Activated CD4-positive, CD25-positive, alpha-beta regulatory T cell (primary cell): Measurements from ENCODE around the gene AGA.

Experiments
- DNase-seq, 4 experiments: peaks; one replicate each; lab custom pipeline; 2025; lab: John Stamatoyannopoulos, UW

AGA gene

GRCh38 chr4:177386278-177386815 is 55.9 kb downstream of the AGA start:
- no peak for DNase-seq

GRCh38 chr4:177385576-177386277 is 56.5 kb downstream of the AGA start:
- no peak for DNase-seq

GRCh38 chr4:177384856-177385397 is 57.3 kb downstream of the AGA start:
- no peak for DNase-seq

- no peak for DNase-seq
Measured at GRCh38 chr4:177381762-177382310, 60.4 kb downstream of the AGA start.
